Esophagus squamous epithelium (tissue), 5 donors: ENCODE data around the gene PLEKHH2. TPM values are rescaled to one million over a fixed set of nuclear protein-coding genes. Genes with fewer than 3 reads are reported as not detected.
A peak's percentile ranks its signal among the peaks of the same experiment; 100 is the strongest.

Experiments used
- DNase-seq: peaks from one replicate; lab custom pipeline; 2025; lab: John Stamatoyannopoulos, UW
- H3K27ac ChIP-seq, 4 donors: fragments of 200-600 bp; sonication (generic); one replicate each; pipeline ENCODE4 v1.5.1; 2016 to 2019; ENCODE audit warnings: mild to moderate bottlenecking in 1 of 4
- H3K27me3 ChIP-seq, 4 donors: fragments of 200-600 bp; sonication (generic); 1 replicate in 3 of 4; 2 replicates in 1 of 4; pipeline versions ENCODE4 v1.5.1 to v1.6.0; 2017 to 2021; ENCODE audit warnings: antibody characterized with exemption in 1 of 4
- H3K36me3 ChIP-seq, 3 donors: fragments of 200-600 bp; sonication (generic); one replicate each; pipeline ENCODE4 v1.5.1; 2016 to 2019
- H3K4me1 ChIP-seq, 3 donors: fragments of 200-600 bp; sonication (generic); one replicate each; pipeline ENCODE4 v1.5.1; 2017 to 2019
- H3K4me3 ChIP-seq, 4 donors: fragments of 200-600 bp; sonication (generic); 1 replicate in 3 of 4; 2 replicates in 1 of 4; pipeline ENCODE4 v1.5.1; 2016 to 2019; ENCODE audit warnings: mild to moderate bottlenecking in 2 of 4, moderate library complexity in 1 of 4
- H3K9me3 ChIP-seq, 3 donors: fragments of 200-600 bp; sonication (generic); one replicate each; pipeline ENCODE4 v1.5.1; 2016 to 2019
- CTCF ChIP-seq, 6 experiments: fragments of 450-650 bp in 4 of 6; fragments of 200-600 bp in 2 of 6; sonication (generic) in 2 of 6; IDR thresholded peaks; one replicate each; pipeline ENCODE4 v1.5.1; 2016 to 2019; ENCODE audit warnings: antibody characterized with exemption in 6 of 6, mild to moderate bottlenecking in 4 of 6, moderate library complexity in 4 of 6
- POLR2A ChIP-seq, 4 donors: fragments of 450-650 bp; IDR thresholded peaks; one replicate each; pipeline ENCODE4 v1.6.1; 2017; ENCODE audit warnings: antibody characterized with exemption in 4 of 4, mild to moderate bottlenecking in 4 of 4, moderate library complexity in 3 of 4
- WGBS, 2 donors: methylation state at CpG; one replicate each; pipeline ENCODE4 v1.1.5; 2018; 5-methylcytosine and 5-hydroxymethylcytosine counted together
- intact Hi-C: fragments of 100-400 bp; cut with DNase I; formaldehyde crosslinking; loops from one replicate; pipeline ENCODE4 v1.15.0; 2022
- total RNA-seq, 4 donors: library from RNA; depleted of rRNA; stranded (reverse); fragments of >200 nt; gene quantifications; one replicate each; pipeline ENCODE4 v1.1.0, GENCODE V29; 2016
- donor health status: DM: yes; HTN: yes; CAD: no.

The PLEKHH2 gene
- total RNA-seq, 4 donors from 2014 or later = 1.7 to 25.7 (median 8.3) TPM

DNA sequence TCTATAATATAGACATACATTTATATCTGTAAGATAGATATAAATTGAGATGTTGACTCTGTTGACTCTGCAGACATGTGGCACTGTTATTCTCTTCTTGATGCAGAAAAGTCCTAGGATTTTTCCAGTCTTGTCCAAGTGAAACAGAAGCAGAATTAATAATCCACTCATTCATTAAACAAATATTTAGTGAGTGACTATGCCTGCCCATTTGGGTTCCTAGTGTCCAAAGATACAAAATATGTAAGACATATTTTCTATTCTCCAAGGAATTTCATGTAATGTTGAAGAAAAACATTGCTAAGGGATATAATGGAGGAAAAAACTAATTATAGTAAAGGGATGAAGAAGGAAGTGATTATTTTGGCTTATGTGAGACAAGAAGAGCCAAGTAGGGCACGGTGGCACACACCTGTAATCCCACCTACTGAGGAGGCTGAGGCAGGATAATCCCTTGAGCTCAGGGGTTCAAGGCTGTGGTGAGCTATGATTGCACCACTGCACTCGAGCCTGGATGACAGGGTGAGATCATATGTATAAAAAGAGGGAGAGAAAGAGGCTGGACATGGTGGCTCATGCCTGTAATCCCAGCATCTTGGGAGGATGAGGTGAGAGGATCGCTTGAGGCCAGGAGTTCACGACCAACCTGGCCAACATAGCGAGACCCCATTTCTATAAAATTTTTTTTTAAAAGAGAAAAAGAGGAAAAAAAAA is 19.9 kb upstream of the PLEKHH2 start:
- TF ChIP-seq POLR2A (IDR thresholded peaks at IDR 0.05) (no peak), CTCF (IDR thresholded peaks at IDR 0.05) (no peak)
- intact Hi-C loops = no loop called here
- Histone ChIP-seq H3K4me3 (no peak overlapping the region), H3K4me1 (peaks cover 0 to 3% (median 0%) of the 10 kb centered on the region in 3 donors), H3K27me3 (peaks cover 0 to 4% (median 0%) of the 10 kb centered on the region in 4 donors), H3K9me3 (no peaks in the 10 kb centered on the region), H3K27ac (no peak overlapping the region), H3K36me3 (no peaks in the 10 kb centered on the region)
- 69% methylated on average over 5 of the region's 5 CpGs for WGBS, 2 donors
- DNase-seq = no peak

GRCh38 chr2:43619511-43619910 is 17.5 kb upstream of the PLEKHH2 start:
- Histone ChIP-seq H3K4me3 (no peak overlapping the region), H3K27me3 (peaks cover 0 to 4% (median 0%) of the 10 kb centered on the region in 4 donors), H3K36me3 (no peaks in the 10 kb centered on the region), H3K9me3 (no peaks in the 10 kb centered on the region), H3K27ac (no peak overlapping the region), H3K4me1 (no peaks in the 10 kb centered on the region)
- WGBS, 2 donors = 91 to 92% methylated on average over 10 of the region's 10 CpGs
- intact Hi-C loops = no loop called here
- TF ChIP-seq CTCF (IDR thresholded peaks at IDR 0.05) (no peak), POLR2A (IDR thresholded peaks at IDR 0.05) (no peak)
- DNase-seq = no peak

- no peaks in the 10 kb centered on the region for H3K4me1 ChIP-seq
- no peak for TF ChIP-seq CTCF (IDR thresholded peaks at IDR 0.05)
- no peak for TF ChIP-seq POLR2A (IDR thresholded peaks at IDR 0.05)
- H3K36me3 ChIP-seq = no peaks in the 10 kb centered on the region
- H3K9me3 ChIP-seq = no peaks in the 10 kb centered on the region
- intact Hi-C loops = no loop called here
- DNase-seq = no peak
- H3K27ac ChIP-seq = peak overlapping the region in 3 of 4 donors; percentile 30 to 48 (median 46)
- H3K4me3 ChIP-seq = no peak overlapping the region
- 44 to 54% methylated on average over 5 to 6 of the region's 6 CpGs for WGBS, 2 donors
- peaks cover 0 to 4% (median 0%) of the 10 kb centered on the region in 4 donors for H3K27me3 ChIP-seq
Observed at GRCh38 chr2:43622931-43623451, 14.1 kb upstream of the PLEKHH2 start.

GRCh38 chr2:43631618-43632317 is 5.3 kb upstream of the PLEKHH2 start:
- H3K9me3 ChIP-seq = no peaks in the 10 kb centered on the region
- no peaks in the 10 kb centered on the region for H3K36me3 ChIP-seq
- peaks cover 0 to 16% (median 0%) of the 10 kb centered on the region in 4 donors for H3K27me3 ChIP-seq
- H3K27ac ChIP-seq = no peak overlapping the region
- no peak overlapping the region for H3K4me3 ChIP-seq
- intact Hi-C loops = no loop called here
- H3K4me1 ChIP-seq = peaks cover 0 to 28% (median 12%) of the 10 kb centered on the region in 3 donors
- no peak for DNase-seq
- 44 to 51% methylated on average over 11 of the region's 11 CpGs for WGBS, 2 donors
- no peak for TF ChIP-seq POLR2A (IDR thresholded peaks at IDR 0.05)
- no peak for TF ChIP-seq CTCF (IDR thresholded peaks at IDR 0.05)
